GM20431 (cell line): ENCODE results near the gene DAPL1.
"Not testable (repeated sequence)": the region's sequence is repeated elsewhere in the genome, so short reads cannot be mapped to it uniquely, and the experiment has no call there.

Experiments used
- in situ Hi-C: fragments of 300-500 bp; cut with MseI, MboI; formaldehyde crosslinking; loops from one replicate; pipeline ENCODE4 v1.15.0; 2020; ENCODE audit warnings: low sequenced_read_pairs; ENCODE audit not compliant: unreplicated experiment

DAPL1 gene

DNA sequence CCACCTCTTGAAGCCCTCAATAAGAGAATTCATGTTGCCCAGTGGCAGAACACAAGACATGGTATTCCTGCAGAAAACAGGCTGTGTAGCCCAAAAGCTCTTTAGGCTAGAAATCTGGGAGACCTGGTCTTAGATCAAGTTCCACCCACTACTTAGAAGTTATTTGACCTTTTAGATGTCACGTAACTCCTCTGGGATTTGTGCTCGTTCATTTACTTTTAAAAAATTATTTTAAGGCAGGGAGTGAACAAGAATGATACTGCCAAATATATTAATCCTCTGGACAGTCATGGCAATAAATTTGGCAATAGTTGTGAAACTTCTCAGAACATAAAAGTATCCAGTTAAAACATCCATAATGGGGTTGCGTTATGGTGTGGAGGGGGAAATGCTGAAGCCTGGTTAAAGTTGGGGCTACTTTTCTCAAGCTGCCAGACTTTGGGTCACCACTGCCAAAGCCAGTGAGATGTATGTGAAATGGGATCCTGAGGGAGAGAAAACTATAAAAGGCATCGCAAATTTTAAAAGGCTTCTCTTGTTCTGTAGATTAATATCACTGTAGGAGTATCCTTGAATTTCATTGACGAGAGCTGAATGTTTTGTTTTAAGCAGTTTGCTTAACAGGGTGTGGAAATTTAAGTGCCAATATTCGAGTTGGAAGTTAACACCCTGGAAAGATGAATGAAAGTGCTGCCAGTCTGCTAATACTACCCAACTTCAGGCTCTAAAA is 15.8 kb downstream of the DAPL1 start:
- in situ Hi-C loops = no loop called here

DNA sequence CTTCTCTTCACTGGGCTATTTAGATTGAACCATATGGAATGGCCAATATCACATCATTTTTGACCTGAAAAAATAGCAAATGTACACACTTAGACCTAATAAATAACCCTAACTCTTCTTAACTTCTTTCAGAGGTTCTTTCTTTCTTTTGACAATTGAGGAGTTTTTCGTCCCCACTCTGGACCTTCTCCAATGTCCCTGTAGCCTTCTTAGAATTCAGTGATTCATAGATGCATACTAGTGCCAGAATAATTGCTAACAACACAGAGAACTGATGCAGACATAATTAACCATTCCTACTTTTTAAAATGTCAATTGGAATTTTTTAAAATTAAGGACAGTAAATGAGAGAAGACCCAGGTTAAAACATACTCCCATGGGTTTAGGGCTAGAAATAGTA is 20.0 kb downstream of the DAPL1 start:
- in situ Hi-C loops = no loop called here

DNA sequence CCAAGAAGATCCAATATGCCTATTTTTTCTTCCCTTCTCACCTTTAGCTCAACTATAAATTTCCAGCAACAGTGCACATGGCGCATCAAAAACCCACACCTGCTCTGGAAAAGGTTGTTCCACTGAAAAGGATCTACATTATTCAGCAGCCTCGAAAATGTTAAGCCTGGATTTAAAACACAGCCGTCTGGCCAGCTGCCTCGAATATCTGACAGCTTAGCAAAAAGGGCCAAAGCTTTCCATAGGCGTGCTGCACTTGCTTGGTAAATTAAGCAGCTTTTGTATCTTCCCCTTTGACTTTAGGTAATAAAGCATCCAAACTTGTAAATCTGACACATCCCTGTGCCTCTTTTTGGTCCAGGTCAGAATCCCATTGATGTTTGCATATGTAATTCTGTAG is 20.5 kb downstream of the DAPL1 start:
- in situ Hi-C loops = no loop called here

DNA sequence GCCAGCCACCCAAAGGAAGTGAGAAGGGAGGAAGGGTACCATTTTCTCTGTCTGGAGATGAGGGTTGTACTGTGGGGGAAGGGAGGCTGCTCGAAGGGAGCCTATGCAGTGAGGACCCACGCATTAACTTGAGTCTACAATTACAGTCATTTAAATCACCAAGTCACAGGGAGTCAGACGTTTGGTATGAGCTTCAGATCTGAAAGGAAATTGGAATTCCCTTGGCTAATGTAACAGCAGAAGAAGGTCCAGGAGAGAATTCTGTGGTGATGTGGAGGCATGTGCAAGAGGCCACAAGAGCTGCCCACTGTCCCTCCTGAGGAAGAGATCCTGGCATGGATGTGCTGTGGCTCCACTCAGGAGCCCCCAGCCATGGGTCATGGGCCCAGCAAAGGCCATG is 22.5 kb downstream of the DAPL1 start:
- in situ Hi-C loops = no loop called here

DNA sequence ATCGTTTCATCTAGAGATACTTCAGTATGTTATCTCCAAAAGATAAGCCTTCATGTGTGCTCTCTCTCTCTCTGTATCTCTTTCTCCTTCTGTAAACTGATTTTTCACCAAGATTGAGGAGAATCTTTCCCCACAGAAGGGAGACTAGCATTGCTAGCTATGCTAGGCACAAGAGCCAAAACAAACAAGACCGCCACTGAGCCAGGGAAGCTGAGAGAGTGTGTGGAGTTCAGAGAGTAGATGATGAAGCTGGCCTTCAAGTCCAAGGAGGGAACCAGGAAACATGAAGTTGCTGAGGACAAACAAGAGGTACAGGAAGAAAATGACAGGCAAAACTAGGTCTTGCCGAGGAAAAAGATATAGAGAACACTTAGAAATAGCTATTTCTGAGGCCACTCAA is 23.4 kb downstream of the DAPL1 start:
- in situ Hi-C loops = no loop called here

DNA sequence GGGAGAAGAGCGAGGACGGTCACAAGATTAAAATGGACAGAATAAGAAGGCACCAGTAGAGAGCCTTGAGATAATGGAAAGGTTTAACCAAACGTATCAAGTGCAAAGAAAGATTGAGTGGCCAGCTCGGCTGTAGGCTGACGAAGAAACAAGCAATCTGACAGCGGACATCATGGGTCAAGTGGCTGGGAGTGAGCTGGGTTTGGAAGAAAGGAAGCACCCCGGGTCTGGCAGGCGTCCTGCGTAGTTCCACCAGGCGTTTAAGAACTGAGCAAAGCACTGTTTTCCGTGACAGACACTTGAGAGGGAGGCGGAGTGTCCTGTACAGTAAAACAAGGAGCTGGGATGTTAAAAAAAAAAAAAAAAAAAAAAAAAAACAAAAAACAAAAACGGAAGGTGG is 27.1 kb downstream of the DAPL1 start:
- in situ Hi-C loops = no loop called here

DNA sequence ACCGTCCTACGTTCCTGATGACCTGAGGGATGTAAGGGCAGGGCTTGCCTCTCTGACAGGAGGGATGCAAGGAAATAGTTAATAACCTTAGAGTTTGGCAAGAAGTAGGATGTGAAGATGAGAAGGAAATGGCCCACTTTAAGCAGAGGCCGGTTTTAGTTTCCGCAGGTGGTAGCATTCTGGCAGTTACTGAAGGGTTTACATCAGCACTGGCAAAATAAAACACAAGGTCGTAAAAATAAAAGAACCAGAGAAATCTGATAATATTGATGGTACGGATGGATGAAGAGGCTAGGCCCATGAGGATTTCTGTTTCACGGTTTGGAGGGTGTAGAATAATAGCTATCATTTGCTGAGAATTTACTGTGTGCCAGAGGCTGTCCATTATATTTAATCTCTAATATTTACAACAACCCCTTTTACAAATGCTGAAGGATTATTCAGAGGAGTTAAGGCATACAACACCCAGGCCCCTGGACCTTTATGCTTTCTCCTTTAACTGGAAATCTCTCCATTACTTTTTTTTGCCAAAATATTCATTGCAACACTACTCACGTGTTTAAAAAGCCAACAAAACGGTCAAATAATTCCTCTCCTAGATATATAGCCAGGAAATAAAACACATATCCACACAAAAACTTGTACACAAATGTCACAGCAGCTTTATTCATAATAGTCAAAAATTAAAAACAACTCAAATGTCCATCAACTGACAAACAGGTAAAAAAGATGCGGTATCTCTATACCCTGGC is 28.5 kb downstream of the DAPL1 start:
- in situ Hi-C loops = no loop called here

DNA sequence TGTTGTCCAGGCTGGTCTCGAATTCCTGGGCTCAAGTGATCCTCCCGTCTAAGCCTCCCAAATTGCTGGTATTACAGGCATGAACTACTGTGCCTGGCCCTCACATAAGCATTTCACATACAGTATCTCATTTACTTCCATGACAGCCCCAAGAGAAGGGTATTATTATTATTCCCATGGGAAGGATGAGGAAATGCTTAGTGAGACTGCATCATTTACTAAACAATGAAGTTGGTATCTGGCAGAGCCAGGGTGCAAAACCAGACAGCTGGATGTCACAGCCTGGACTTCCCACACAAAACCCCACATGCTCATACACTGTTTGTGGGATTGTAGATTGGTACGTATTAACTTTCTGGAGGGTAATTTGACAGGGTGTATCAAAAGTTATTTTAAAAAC is 29.9 kb downstream of the DAPL1 start:
- in situ Hi-C loops = no loop called here

DNA sequence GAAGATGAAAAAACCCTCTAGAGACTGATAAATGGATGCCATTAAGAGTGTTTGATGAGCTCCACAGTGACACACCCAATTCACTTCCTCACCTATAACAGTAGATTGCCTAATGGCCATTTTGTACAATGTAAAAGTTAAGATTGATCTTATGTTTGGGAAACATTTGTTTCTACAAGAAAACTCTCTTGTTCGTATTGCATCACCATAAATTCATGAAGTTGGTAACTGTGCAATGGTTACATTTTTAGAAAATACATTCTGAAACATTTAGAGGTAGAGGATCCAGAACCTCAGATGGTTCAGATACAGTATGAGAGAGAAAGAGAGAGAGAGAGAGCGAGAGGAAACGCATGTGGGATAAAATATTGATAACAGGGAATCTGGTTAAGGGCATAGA is 31.8 kb downstream of the DAPL1 start:
- in situ Hi-C loops = no loop called here

DNA sequence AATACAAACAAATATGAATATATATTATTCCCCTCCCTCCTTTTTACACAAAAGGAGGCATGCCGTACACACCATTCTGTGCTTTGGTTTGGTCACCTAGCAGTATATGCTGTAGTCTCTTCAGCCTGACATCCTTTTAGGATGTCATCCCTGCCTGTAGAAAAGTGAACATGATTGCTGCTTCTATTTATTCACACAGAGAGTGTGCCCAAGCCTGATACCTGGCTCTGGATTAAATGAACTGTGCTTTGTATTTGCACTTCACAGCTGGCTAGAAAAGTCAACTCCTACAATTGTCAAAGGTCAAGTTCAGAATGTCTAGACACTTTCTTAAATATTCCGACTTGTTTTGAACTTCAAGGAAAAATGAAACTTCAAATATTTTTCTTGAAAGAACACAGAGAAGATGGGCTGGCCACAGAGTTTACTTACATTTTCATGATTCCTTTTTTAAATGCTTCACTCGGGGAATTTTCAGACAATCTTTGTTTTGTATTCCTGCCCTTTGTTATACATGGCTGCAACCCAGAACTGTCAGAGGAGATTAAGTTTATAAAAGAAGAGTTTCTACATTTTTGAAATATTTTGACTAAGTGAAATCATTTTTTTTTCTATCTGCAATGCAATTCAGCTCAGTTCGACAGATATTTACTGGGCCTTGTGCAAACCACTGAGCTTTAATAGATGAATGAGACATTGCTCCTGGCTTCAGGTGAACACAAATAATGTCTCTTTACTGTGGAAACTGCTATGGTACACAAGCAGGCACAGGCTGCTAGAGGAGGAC is 33.5 kb downstream of the DAPL1 start:
- in situ Hi-C loops = no loop called here

DNA sequence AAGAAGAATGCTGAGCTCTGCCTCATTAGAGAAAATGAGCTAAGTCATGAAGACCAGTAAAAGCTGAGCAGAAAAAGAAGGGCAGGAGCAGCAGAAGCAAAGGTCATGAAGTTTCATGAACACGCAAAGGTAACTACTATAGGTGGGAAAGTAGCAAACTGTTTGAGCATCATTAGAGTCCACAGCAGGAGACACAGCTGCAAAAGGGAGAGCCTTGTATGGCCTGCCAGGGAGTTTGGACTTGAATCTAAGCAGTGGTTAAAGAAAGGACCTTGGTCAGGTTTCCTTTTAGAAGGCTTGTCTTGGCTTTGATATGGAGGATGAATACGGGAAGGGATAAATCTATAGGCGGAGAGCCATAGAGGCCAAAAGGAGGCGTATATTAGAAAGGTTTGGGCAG is 34.0 kb downstream of the DAPL1 start:
- in situ Hi-C loops = no loop called here

DNA sequence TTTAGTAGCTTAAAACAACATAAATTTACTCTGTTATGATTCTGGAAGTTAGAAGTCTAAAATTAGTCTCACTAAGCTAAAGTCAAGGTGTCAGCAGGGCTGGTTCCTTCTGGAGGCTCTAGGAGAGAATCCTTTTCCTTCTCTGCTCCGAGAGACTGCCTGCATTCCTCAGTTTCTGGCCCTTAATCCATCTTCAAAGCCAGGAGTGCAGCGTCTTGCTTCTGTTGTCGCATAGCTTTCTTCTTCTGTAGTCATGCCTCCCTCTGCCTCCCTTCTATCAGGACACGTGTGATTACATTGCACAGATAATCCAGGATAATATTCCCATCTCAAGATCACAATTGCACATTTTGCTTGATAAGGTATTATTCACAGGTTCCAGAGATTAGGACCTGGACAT is 35.1 kb downstream of the DAPL1 start:
- in situ Hi-C loops = no loop called here

DNA sequence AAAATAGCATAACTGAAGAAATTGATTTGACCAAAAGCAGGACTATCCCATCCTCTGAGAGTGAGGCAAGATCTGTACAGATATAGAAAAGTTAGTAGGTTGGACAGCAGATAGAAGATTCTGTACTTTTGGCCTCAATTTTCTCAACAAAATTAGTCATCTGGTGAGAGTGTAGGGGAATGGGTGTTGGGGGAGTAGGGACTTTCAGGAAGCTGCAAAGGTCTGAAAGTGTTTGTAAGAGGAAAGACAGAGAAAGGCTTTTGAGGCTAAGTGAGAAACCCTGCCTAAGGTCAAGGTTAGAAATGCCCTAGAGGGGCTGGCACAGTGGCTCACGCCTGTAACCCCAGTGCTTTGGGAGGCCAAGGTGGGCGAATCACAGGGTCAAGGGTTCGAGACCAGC is 40.3 kb downstream of the DAPL1 start:
- in situ Hi-C loops = no loop called here

DNA sequence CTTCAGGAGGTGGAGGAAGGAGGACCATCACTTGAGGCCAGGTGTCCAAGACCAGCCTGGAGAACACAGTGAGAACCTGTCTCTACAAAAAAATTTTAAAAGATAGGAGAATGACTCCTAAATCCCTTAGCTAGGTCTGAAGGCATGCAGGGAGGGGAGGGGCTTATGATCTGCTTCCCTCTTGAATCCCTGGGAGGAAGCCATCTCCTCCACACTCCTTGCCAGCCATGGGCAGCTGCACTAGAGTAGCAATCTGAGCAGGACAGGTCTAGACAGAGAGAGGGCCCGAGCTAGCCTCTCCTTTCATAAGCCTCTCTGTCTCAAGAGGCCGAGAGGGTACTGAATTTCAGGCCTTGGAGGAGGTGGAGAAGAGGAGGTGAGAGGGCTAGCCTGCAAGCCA is 42.5 kb downstream of the DAPL1 start:
- in situ Hi-C loops = no loop called here

DNA sequence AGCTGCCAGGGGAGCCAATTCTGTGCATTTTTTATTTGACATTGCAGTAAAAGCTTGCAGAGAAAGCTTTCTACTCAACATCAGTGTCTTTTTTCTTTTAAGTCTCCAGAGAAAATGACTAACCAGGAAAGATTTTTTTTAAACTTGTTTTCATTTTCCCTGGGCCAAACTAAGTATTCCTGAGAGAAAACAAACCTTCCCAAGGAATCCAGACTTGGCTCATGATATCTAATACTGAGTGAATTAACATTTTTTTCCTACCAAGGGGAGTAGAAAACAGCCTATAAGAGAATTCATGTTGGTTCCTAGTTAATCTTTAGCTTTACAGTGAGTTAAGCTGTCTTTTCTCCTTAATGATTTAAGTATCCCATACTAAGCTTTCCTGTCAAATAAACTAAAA is 46.7 kb downstream of the DAPL1 start:
- in situ Hi-C loops = no loop called here

DNA sequence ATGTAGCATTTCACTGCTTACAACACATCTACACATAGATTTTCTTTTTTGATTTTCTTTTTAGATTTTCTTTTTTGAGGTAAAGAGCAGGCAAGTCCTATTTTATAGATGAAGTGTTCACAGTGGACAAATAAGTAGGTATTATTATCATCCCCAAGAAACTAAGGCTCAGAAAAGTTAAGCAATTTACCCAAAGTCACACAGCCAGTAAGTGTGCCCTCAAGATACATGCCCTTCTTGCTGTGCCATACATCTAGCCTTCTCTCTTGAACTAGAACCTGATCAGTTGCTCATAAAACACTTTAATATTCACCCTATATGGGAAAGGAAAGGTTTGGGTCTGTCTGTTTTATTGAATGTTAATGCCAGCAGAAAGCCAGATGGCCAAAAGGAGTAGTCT is 50.3 kb downstream of the DAPL1 start:
- in situ Hi-C loops = no loop called here

DNA sequence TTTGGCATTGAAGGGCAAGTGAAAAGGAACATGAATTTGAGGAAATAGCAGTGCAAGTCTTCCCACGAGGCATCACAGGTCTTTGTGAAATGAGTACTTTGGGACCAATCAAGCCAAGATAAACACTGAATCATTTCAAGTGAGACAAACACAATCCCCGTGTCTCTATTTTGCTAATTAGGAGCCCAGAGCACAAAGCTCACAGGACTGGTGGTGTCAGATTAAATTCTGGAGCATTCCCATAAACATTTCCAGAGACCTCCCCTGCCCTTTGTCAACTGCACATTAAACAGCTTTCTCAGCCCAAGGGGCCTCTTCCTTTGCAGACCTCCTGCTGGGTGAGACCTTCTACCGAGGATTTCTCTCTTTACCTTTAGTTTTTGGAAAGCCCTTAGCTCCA is 50.7 kb downstream of the DAPL1 start:
- in situ Hi-C loops = no loop called here

DNA sequence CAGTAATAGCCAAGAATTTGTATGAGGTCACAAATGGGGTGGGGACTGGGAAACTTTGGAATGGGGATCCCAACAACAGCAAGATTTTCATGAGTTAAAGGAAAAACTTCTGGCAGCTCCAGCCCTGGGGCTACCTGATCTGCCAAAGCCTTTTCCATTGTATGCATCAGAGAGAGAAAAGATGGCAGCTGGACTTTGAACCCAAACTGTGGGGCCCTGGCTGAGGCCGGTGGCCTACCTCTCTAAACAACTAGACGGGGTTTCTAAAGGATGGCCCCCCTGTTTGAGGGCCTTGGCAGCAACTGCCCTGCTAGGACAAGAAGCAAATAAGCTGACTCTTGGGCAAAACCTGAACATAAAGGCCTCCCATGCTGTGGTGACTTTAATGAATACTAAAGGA is 52.4 kb downstream of the DAPL1 start:
- in situ Hi-C loops = not testable (repeated sequence)

DNA sequence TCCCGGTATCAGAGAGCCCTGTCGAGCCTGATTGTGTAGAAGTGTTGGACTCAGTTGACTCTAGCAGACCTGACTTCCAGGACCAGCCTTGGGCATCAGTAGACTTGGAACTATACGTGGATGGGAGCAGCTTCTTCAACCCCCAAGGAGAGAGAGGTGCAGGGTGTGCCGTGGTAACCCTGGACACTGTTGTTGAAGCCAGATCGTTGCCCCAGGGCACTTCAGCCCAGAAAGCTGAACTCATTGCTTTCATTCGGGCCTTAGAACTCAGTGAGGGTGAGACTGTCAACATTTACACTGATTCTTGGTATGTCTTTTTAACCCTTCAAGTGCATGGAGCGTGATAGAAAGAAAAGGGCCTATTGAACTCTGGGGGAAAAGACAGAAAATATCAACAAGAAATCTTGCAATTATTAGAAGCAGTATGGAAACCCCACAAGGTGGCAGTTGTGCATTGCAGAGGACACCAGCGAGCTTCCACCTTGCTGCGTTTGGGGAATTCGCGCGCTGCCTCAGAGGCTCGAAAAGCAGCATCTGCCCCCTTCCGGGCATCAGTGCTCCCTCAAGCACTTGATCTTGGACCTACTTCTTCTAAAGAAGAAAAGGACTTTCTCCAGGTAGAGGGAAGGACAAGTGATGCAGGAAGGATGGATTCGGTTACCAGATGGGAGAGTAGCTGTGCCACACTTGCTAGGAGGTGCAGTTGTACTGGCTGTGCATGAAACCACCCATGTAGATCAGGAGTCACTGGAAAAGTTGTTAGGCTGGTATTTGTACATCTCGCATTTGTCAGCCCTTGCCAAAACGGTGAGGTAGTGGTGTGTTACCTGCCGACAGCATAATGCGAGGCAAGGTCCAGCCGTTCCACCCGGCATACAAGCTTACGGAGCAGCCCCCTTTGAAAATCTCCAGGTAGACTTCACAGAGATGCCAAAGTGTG is 53.2 kb downstream of the DAPL1 start:
- in situ Hi-C loops = not testable (repeated sequence)

DNA sequence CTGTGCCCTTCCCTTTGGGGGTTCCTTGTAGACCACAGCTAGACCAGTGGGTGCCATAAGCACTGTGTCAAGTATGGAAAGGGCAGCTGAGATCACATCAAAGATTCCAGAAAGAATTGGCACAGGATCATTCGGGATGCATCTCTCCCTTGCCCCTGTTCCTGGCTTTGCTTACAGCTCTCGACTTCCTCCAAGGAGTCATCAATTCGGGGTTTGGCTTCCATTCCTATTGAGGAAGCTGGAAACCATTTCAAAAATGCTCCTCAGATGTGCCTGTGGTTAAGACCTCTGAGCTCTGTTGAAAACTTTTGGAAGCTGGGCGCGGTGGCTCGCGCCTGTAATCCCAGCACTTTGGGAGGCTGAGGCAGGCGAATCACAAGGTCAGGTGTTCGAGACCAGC is 65.1 kb downstream of the DAPL1 start:
- in situ Hi-C loops = not testable (repeated sequence)
